Measurements from ENCODE around the gene NFIX. TPM values are rescaled to one million over a fixed set of nuclear protein-coding genes. Genes with fewer than 3 reads are reported as not detected.

The NFIX gene
- total RNA-seq, 1 donor from 2014 or later, result 16.9 TPM

DNA sequence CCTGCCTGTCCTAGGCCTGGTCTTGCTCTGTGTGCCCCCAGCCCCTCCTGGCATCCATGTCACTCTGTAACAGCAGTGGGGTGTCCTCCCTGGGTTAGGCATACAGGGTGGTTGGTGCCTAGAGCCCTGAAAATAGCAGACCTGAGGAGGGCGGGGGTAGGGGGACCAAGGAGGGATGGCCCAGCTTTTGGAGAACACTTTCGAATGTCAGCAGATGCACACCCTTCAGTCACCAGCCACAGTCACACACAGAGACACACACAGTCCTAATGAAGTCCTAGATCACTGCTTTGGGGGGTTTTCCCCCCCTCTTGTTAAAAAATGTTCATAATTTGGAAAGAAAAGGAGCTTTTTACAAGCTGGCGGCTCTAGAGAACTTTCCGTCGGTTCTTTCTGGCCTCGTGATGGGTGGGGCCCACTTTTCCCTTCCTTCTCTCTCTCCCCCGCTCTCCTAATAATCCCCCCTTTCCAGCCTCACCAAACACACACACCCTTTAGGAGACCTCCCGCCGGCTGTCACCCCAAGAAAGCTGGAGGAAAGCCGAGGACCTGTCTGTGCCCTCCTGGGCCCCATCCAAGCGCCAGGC, 59.4 kb downstream of the NFIX start:
- DNase-seq (ENCODE audit: low read depth in 2 of 2), result no peak

DNA sequence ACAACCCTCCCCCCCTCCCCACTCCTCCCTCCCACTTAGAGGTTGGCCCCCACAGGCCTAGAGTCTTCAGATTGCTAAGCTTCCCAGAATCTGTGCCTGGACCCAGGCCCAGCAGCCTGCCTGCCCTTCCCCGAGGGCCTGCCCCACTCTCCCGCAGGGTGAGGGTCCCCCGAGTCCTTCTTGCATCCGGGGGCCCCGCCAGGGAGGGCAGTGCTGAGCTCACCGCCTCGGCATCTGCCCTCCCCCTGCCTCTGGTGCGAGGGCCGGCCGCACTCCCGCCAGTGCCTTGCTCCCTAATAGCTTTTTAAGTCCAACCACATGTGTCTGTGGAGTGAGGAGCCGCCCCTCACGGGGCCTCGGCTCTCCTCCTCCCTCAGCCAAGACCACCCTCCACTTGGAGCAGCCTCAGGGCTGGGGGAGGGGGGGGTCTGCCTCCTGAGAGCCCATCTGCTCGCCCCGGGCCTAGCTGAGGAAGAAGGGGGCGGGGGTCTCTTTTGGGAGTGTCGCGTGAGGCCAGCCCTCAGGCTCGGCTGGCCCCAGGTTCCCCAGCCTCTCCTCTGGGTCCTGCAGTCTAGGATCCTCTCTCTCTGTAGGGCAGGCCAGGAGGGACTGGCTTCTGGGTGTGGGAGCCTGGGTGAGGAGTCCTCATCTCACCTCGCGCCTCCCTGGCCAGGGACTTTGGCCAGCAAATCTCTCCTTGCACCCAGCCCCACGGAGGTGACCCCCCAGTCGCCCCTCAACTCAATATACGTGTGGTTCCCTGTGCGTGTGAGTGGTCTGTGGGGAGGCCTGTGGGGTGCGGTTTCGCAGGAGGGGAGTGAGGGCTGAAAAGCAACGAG, 60.2 kb downstream of the NFIX start:
- DNase-seq (ENCODE audit: low read depth in 2 of 2), result peak in 1 of 2 donors; percentile 17

DNA sequence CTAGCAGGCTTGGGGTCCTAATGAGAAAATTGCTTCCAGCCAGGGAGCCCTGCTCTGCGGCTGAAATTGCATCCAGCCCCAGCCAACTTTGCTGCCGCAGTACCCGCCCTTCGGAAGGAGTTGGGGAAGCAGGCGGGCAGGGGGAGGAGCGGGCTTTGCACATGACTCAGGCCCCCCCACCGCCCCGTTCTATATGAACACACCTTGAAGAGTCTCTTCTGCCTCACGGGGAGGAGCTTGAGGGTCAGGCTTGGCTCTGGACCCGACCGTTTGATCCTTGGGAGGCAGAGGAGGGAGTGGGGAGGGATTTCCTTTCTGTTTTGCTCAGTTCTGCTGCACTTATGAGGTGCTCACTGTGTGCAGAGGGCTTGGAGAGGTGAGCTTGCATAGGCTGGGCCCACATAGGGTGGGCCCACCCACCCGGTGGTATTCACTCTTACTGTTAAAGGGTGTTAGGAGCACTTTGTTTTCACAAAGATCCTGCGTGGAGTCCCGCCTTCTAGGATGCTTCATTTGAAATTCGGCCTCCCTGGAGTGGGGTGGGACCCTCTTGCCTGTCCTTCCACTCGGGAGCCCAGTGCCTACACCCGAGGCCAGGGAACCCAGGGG, 60.9 kb downstream of the NFIX start:
- DNase-seq (ENCODE audit: low read depth in 2 of 2), result no peak

DNA sequence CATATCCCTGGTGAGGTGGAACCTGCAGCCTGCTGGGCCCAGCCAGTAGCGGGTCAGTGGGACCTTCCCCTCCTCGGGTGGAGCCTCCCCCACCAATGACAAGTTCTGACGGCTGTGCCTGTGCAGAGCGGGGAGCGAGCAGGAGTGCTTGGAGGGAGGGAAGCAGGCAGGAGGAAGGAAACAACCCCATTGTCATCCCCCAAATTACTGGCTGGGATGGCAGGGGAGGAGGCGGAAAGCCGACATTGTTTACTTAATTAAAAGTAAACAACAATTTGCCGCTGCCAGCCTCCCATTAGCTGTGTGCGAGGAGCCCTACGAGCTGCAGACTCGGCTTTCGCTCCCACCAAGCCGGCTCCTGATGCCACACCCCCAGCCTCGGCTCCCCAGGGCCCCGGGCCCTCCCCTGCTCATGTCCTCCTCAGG, 61.9 kb downstream of the NFIX start:
- DNase-seq (ENCODE audit: low read depth in 2 of 2), result peak in 1 of 2 donors; percentile 14

DNA sequence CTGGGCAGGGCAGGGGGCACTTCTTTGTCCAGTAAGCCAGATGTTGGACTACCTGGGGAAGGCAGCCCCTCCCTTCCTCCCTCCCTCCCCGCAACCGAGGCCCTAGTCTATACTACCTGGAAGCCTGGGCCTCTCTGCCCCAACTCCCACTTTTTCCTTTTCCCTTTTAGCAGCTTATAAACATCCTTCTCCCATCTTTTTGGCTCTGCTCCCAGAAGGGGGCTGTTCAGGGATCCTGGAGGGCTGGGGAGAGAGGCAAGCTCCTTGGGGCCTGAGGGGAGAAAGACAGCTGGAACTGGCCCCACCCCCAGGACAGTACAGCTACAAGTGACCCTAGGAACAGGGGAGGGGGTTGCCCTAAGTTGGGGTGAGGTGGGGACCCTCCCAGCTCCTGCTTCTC, 62.5 kb downstream of the NFIX start:
- DNase-seq (ENCODE audit: low read depth in 2 of 2), result peak in 1 of 2 donors; percentile 21

DNA sequence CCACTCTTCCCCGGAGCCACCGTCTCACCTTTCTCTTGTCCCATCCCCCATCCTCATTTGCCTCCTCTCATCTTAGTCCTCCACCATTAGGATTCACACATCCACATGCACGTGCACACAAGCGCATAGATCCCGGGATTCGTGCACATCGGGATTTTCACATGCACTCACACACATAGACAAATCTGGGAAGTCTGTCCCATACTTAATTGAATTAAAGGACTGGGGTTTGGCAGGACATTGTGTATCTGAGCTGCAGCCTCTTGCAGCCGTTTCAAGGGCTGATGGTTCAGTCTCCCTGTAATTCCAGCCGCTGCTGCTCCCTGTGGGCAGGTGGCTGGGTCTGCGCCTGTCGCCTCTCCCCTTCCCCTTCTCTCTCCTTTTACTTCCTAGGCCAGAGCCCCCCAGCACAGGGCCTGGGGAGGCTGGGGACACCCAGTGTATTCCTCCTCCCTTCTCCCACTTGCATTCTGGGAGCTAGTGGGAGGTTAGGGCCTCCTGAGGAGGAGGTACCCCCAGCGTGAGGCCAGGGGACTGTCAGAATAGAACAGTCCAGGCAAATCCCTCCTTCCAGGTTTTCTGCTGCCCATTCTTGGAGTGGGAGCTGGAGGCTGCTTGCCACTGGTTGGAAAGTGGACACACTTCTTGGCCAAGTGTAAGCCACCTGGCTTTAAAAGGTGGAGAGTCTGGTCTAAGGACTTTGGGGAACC, 63.8 kb downstream of the NFIX start:
- no peak for DNase-seq (ENCODE audit: low read depth in 2 of 2)

DNA sequence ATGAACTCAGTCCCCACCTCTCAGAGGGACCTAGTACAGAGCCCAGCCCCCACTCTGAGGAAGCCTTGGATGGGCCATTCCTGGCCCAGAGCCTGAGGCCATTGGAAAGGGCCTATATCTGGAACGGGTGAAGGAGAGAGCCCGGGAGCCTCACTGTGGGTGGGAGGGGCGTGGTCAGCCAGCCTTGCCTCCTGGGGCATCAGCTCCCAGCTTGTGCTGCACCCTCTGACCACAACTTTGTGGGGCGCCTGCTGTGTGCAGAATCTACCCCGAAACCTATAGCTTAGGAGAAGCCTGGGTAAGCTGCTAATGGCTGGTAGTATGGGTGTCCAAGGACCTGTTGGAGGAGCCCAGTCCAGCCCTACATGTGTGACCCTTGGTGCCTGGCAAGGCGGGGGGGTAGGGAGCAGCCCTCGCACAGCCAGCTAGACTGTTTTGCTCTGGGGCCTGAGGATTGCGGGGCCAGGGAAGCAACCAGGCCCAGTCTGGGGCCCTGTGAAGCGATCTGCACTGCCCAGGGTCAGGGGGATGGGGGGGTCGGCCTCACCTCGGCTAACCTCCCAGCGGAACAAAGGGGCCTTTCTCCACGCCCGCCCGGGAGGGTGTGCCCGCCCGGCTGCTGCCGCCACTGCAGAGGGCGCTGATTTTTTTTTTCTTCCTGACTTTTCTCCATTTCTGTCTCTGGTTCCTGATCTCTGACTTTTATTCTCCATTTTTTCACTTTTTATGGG, 65.1 kb downstream of the NFIX start:
- DNase-seq (ENCODE audit: low read depth in 2 of 2), result no peak

DNA sequence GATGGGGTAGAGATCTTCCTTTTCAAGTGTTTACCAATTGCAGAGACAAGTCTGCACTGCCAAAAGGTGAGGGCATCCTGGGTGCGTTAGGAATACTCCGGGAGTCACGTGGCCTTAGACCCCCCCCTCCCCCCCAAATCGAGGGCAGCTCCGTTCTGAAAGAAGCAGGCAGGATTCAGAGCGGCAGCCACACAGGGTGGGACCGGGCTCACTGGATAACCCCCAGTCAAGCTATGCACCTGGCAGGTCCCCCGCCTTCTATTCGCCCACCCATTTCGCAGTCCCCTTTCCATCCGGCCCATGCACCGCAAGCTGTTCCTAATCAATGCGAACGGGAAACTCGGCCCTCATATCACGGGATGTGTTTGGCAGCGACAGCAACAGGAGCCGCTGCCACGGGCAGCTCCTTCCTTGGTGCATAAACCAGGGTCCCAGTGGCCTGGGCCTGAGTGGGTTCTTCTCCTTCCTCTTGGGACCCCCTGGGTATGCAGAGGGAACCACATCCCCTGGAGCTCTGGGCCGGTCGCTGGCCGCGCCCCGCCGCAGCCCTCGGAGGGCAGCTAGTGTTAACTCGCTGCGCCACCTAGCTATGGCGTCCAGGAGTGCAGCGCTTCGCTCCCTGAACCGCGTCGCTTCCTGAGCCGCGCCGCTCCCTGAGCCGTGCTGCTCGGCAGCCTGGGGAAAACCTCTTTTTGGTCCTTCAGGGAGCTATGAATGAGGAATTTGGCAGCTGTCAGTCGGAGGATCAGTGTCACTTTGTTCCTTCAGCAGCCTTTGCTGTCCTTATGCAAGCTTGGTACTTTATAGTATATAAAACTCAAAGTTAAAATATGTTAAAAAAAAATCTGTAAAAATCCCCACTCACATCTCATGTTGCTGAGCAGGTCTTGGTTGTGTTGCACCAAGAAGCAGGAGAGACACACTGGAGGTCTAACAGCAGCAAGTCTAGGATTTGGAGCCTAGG, 66.0 kb downstream of the NFIX start:
- DNase-seq (ENCODE audit: low read depth in 2 of 2), result peak; percentile 56 to 78

DNA sequence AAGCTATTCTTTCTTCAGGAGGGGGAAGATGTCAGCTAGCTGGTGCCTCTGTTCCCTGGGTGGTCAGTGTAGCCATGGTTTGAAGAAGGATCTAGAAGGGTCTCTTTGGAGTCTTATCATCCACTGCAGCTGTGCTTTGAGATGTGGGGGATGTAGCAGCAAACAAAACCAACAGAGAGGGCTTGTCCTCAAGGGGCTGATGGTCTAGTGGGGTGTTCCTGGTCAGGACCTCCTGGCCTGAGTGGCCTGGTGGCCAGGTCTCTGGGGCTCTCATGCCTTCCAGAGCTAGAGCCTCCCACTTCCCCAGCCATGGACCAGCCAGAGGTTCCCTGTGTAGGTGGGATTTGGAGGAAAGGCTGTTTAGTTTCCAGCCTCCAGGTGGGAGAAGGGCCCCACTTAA, 67.0 kb downstream of the NFIX start:
- DNase-seq (ENCODE audit: low read depth in 2 of 2), result no peak

DNA sequence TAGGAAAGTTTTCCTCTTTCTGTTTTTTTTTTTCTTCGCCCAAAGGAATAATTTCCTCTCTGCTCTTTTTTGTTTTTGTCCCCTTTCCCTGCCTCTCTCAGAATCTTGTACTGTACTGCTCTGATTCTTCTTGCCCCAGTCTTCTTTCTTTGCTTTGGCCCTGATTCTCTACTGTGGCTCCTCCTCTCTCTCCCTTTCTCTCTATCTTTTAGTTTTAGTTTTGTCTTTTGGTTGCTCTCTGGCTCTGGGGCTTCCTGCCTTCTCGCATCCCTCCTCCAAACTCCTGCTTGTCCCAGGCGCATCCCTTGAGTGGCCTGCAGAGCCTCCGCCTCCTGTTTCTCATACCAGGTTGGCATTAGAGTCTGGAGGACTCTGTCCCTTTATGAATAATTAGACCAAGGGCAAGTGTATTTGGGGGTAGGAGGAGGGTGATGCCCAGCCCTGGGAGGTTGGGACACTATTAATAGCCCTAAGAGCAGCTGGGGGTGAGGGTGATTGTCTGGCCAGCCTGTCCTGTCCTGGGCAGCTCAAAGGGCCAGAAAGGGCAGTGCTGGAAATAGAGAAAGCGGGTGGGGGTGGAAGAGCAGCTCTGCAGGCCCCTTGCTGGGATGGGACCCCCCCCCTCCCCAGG, 68.3 kb downstream of the NFIX start:
- no peak for DNase-seq (ENCODE audit: low read depth in 2 of 2)

DNA sequence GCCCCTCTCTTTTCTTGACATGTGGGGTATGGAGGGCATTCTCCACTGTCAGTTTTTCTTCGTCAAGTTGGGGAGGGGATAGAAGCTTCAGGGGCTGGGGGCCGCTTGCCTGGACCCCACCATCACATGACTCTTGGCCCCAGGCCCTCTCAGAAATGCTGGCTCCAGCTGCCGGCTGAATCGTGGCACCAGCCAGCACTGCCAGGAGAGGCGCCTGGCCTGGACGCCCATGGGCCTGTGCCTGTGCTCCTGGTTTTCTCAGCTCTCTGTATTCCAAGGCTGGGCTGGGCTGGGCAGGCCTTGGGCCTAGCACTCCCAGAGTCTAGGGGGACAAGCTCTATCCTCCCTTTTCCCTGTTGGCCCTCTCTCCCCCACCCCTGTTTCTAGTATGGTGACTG, 68.8 kb downstream of the NFIX start:
- no peak for DNase-seq (ENCODE audit: low read depth in 2 of 2)

DNA sequence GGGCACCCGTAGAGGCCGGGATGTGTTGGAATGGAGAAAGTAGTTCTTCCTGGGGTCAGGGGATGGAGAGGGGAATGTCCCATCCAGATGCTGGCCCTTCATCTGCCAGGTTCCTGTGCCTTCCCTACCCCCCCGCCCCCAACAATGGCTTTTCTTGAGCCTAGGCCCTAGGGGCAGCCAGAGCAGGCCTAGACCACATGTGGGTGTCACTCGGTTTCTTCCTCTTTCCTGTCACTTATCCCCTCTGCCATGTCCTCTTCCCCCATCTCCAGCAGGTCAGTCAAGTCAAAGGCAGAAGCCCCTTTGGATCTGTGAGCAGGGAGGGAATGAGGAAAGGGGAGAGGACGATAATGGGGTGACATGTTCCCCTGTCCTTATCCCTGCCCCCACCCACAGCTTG, 71.0 kb downstream of the NFIX start:
- DNase-seq (ENCODE audit: low read depth in 2 of 2), result no peak

DNA sequence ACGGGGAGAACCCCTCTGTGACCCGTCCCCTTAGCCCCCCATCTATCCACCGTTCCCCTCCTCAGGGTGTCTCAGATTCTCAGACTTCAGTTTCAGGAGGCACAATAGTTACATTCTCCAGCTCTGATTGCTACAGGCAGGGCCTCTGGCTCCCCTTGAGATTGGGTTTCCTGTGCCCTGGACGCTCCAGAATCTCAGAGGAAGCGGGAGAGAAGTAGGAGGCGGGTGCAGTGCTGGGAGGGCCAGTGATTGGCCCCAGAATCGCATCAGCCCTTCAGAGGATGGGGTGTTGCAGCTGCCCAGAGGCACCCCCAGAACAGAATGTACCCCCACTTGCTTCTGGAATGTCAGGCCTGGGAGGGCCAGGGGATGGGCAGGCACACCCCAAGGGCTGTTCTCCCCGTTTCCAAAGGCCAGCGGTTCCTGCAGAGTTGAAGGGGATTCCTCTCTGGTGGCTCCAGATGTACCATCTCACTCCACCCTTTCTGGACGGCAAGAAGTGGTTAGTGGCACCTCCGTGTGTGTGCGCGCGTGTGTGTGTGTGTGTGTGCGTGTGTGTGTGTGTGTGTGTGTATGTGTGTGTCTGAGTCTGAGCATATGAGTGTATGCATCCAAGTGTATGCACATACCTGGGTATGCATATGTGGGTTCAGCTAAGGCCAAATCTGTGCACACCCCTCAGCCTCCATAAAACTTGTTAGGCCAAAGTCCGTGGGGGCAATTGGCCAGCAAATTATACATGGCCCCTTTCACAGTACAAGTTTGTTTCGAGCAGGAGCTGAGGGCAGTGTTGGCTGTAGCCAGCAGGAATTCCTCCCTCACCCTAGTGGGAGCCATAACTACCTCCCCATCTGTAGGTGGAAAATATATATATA, 71.9 kb downstream of the NFIX start:
- no peak for DNase-seq (ENCODE audit: low read depth in 2 of 2)

DNA sequence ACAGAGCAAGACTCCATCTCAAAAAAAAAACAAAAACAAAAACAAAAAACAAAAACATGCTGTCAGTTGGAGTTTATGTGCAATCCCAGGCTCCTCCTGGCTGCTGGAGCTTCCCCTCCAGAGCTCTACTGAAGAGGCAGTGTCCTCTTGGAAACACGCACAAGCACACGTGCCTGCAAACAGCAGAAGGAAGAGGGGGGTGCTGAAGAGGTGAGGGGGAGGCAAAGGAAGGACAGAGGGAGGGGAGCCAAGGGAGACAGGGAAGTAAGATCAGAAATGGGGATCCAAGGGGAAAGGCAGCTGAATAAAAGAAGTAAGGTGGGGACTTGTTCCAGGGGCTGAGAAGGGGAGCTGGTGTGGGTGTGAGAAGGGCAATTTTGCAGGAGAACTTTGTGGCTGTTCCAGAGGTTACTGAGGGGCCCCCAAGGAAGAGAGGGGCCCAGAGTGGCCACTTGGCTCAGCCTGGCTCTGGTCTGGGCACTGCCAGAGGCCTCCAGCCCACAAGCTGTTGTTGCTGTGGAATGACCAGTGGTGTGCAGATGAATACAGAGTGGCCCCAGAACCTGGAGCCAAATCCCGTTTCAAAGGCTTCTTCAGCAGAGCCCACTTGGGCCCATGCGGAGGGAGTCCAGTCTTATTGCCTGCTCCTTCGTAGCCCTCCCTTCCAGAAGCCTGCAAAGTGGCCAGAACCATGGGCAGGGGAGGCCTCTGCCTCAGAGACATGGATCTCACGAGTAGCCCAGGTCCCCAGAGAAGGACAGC, 73.0 kb downstream of the NFIX start:
- DNase-seq (ENCODE audit: low read depth in 2 of 2), result no peak

DNA sequence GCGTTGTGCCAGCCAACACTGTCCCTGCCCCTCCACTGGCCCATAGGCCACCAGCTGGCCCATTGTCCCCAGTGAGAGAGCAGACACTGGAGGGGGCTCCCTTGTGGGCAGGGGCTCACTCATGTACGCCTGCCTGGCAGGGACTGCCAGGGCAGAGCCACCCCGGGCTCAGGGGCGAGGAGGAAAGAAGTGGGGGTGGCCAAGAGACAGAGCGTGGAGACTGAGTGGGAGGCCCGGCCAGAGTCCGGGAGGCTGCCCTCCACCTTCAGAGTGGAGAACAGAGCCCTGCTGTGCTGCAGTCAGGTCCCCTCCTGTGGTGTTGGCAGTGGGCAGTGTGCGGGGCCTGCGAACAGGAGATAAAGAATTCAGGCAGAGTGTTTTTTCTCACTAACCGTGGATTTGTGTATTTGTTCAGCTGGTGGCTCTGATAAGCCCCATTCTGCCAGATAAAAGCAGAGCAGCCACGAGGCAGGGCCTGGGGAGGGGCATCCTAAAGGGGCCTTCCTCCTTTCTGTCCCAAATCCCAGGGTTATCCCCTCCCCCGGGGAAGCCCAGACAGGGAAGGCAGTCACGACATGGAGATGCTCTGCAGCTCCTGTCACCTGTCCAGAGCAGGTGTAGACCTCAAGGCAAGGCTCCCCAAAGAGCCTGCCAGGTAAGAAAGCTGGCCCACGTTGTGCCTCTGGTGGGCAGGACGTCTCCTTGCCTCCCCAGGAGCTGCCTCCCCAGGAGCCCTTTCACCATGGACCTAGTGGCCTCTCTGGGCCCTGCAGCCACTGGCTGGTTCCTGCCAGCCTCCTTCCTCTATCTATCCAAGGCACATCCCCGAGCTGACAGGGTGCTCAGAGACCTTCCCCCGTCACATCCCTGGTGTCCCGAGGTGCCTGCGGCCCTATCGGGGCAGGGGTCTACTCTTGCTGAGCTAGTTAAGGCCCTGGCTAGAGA, 74.4 kb downstream of the NFIX start:
- no peak for DNase-seq (ENCODE audit: low read depth in 2 of 2)

DNA sequence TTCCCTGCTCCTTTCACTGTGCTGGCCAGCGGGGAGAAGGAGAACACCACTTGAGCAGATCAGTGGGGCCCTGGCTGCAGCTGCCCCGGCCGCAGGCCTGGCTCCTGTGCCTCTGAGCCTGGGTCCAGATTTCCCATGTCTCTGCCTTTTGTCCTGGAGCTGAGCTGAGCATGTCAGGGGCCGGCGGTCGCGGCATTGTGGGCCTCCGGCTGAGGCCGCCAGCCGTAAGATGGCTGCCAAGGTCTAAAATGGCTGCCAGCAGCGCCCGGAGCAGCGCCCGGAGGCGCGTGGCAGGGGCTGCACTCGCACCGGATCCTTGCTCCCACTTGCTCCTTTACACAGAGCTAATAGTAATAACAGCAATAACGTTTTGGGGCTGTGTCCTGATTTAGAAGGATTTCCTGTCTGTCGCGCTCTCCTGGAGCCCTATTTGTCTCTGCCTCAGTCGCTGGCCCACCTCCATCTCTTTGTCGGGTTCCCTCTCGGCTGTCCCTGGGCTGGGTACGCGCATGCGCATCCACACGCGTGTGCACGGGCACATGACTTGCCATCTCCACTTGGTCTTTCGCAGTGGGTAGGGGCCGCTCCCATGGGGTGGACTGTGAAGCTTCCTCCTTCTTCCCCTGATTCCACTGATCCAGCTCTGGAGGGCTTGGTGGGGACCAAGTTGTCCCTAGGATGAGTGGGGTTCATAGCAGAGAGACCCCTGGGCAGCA, 75.3 kb downstream of the NFIX start:
- DNase-seq (ENCODE audit: low read depth in 2 of 2), result no peak
